GM21367 (cell line): ENCODE data around the gene UTP15.

Experiments used
- ATAC-seq: cut with Tn5 transposase; IDR thresholded peaks from one replicate; pipeline ENCODE4 v1.9.1; 2021; ENCODE audit not compliant: unreplicated experiment

Gene UTP15

GRCh38 chr5:73564018-73564417, 1.5 kb upstream of the UTP15 start:
- no peak for ATAC-seq

- peak; percentile 8 for ATAC-seq
These were observed 868 bp upstream of the UTP15 start for GRCh38 chr5:73564675-73565074.

- ATAC-seq: no peak
These were observed 515 bp downstream of the UTP15 start for GRCh38 chr5:73565969-73566547.

- no peak for ATAC-seq
These were observed 17.0 kb downstream of the UTP15 start for GRCh38 chr5:73582285-73583145.

- no peak for ATAC-seq
These were observed 22.4 kb downstream of the UTP15 start for GRCh38 chr5:73587923-73588322.

GRCh38 chr5:73591102-73591695, 25.7 kb downstream of the UTP15 start:
- peak; percentile 62 for ATAC-seq

- ATAC-seq: no peak
These were observed 26.4 kb downstream of the UTP15 start for GRCh38 chr5:73591698-73592501.

- no peak for ATAC-seq
These were observed 27.0 kb downstream of the UTP15 start for GRCh38 chr5:73592551-73592950.

- ATAC-seq: no peak
These were observed 31.3 kb downstream of the UTP15 start for GRCh38 chr5:73596705-73597328.

GRCh38 chr5:73599380-73599779, 33.8 kb downstream of the UTP15 start:
- no peak for ATAC-seq

- ATAC-seq: no peak
These were observed 38.5 kb downstream of the UTP15 start for GRCh38 chr5:73603998-73604397.

GRCh38 chr5:73605223-73606087, 39.9 kb downstream of the UTP15 start:
- no peak for ATAC-seq

- ATAC-seq: no peak
These were observed 40.7 kb downstream of the UTP15 start for GRCh38 chr5:73606206-73606753.

- no peak for ATAC-seq
These were observed 41.7 kb downstream of the UTP15 start for GRCh38 chr5:73607228-73607627.

- no peak for ATAC-seq
These were observed 47.3 kb downstream of the UTP15 start for GRCh38 chr5:73612799-73613198.

GRCh38 chr5:73615085-73615484, 49.5 kb downstream of the UTP15 start:
- no peak for ATAC-seq

- ATAC-seq: no peak
These were observed 50.4 kb downstream of the UTP15 start for GRCh38 chr5:73615947-73616346.

- no peak for ATAC-seq
These were observed 52.2 kb downstream of the UTP15 start for GRCh38 chr5:73617510-73618279.
